HG02763 (cell line): Measurements from ENCODE around the gene CCDC174.

ENCODE experiments used
- ATAC-seq: cut with Tn5 transposase; IDR thresholded peaks from one replicate; pipeline ENCODE4 v1.9.1; 2021; ENCODE audit warnings: mild to moderate bottlenecking, moderate library complexity; ENCODE audit not compliant: unreplicated experiment

The CCDC174 gene

DNA sequence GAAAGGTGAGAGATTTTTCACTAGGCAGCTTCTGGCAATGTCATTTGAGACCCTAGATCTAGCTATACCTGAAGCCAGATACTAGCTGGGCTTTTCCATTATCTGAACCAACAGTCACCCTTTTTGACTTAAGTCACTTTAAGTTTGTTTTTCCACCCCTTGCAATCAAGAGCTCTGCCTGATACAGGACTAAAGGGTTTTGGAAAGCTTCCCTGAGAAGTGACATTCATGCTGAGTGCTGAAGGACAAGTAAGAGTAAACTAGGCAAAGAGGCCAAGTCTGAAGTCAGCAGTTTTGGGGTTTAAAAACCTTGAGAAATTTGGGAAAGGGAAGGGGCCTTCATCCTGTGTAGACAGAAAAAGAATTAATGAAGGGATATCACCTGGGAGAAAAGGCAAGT, 27.1 kb upstream of the CCDC174 start:
- ATAC-seq = no peak

DNA sequence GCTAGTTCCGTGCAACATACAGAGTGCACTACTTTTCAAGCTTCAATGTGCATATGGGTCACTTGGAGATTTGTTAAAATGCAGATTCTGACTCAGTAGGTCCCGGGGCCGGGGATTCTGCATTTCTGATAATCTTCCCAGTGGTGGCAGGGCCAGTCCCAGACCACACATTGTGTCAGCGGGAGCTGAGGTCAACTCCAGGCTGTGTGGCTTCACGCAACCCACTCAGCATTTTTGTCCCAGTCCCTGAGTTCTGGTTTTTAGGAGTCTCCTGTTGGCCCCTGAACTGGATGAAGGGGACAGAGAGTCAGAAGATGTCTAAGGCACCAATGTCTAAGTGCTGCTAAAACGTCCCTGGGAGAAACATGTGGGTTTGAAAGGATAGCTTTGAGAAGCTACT, 26.1 kb upstream of the CCDC174 start:
- no peak for ATAC-seq

DNA sequence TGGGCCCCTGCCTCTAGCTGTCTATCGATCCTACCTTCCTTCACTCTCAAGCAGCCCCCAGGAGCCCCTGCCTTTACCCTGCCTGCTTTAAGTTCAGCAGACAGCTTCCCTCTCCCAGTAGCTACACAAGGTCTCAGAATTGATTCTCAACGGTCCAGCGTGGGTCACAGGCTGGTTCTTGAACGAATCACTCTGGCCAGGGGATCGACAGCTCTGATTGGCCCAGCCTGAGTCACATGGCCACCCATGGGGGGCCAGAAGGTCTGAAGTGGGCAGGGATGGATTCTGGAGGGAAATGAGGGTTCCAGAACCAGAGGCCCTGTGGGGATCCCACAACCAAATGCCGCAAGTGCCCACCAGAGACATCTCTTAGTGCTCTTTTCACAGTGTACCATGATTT, 23.7 kb upstream of the CCDC174 start:
- ATAC-seq = no peak

DNA sequence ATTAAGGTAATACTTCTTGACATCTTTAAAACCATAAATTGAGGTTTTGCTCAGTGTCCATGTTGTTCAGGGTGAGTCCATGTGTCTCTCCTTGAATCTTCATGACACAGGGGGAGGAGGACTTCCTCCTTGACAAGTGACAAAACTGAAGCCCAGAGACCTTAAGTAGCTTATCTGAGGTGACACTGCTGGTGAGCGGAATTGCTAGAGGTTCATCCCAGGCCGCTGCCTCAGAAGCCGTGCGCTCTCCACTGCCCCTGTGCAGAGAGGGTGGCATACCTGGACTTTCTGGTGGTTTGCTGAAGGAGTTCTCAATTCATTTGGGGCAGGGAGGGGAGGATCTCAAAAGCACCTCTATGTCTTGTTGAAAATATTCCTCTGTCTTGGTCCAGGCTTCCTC, 23.2 kb upstream of the CCDC174 start:
- ATAC-seq = no peak

DNA sequence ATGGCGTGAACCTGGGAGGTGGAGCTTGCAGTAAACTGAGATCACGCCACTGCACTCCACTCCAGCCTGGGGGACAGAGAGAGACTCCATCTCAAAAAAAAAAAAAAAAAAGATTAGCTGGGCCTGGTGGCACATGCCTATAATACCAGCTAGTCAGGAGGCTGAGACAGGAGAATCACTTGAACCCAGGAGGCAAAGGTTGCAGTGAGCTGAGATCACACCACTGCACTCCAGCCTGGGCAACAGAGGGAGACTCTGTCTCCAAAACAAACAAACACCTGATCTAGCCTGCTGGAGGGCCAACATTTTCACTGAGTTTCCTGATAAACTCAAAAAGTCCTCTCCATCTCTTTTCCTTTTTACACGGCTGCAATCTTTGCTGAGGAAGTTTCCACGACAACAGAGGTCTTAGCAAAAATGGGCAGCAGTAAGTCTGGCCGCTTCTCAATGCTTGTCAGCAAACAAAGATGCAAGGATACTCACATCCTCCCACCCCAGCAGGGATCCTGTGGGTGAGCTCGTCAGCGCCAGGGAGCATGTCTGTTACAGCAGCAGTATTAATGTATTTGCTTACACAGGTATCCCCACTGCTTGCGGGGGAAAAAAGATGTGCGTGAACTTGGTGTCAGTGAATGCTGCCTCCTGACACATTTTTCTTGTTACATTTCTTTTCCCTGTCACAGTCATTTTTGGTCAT, 21.0 kb upstream of the CCDC174 start:
- no peak for ATAC-seq

DNA sequence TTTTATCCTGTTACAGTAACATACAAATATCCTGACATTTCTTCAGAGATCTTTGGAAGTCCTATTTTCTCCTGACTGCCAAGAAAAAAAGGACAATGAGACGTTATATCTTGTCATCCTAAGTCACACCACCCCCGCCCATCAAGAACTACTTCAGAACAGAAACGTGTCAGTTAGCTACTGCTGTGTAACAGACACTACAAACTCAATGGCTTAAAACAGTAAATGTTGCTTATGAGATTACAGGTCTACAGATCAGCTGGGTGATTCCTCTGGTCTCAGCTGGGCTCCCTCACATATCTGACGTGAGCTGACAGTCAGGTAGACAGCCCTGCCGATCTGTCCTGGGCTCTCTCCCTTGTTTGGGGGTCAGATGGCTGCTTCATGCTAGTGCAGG, 20.5 kb upstream of the CCDC174 start:
- no peak for ATAC-seq

DNA sequence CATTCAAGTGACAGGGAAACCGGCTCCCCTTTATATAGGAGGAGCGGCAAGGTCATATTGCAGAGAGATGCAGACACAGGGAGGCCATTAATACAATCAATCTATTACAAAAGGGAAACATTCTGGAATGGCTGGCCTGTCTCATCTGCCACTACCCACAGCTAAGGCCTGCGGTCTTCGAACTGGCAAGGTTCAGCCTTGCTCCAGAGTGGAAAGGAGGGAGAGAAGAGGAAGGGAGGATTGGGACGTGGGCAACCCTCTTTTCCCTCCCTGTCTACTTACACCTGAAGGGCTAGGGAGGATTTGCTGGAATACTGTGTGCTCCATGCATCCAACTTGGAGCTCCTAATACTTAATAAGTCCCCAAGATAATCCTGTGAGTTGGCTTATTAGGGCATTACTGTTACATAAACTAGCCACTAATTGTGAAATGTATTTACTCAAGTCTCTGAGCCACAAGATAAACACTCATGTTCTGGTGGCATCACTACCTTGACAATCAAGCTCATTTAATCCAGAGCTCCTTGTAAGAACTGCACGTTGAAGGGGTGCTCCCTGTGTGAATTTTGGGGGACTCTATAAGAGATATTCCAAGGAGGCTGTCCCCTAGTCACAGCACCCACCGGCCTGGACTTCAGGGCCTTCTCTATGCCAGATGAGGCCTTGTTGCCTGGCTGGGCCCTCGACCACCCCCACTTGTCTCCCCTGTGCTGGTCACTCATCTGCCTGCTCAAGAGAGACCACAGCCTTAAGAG, 19.7 kb upstream of the CCDC174 start:
- no peak for ATAC-seq

DNA sequence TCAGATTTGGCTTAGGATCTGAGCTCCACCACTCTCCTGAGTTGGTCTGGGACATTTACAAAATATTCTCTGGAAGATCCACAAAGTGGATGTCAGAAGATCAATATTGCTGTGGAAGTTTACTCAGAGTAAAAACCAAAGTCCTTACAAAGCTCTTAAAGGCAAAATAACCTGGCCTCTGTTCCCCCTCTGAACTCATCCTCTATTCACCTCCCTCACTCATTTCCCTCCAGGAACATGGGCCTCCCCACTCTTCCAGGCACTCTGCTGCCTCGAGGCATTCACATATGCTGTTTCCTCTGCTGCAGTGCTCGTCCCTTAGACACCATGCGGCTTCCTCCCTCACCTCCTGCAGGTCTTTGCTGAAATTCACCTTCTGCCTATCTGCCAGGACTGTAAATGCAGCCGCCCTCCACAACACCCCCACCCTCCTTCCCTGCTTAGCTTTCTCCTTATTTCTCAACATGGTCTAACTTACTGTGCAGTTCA, 19.1 kb upstream of the CCDC174 start:
- ATAC-seq = no peak

DNA sequence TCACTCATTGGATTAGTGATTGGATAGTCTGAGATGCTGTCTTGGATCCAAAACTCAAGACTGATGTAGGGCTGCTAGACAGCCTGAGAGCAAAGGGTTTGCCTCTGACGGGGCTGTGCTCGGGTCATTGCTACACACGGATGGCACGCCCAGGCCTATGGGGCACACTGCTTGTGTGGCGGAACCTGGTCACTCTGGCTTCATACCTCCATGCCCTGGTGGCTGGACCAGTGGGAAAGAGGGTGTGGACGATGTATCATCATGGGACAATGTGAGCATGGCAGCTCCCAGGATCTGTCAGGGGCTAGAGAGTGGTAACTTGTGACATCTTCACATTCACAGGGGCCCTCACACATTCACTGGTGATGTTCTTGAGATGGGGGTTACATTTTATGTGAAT, 18.1 kb upstream of the CCDC174 start:
- ATAC-seq = no peak

DNA sequence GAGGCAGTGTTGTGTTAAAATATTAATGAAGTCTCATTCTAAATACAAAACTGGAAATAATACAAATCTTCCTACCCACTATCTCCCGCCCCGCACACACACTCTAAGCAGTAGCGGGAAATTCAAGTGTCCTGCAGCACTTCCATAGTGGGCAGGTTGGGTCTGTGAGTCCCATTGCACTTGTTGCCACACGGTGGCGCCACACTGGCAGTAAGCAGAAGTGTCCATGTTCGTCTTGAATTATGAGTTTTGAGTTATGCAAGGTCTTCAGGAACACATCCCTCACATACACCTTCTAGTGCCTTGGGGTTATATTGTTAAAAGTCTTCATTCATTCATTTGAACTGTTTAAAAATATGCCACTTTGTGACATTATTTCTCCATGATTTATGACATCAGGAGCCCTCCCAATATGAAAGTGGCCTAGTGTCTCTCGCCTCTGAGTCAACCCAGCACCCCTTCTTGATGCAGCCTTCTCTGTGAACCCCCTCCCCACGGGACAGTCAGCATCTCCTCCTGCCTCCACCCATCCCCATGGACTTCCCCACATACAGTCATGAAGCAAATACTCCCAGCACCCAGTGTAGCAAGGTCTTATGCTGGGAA, 17.6 kb upstream of the CCDC174 start:
- no peak for ATAC-seq

DNA sequence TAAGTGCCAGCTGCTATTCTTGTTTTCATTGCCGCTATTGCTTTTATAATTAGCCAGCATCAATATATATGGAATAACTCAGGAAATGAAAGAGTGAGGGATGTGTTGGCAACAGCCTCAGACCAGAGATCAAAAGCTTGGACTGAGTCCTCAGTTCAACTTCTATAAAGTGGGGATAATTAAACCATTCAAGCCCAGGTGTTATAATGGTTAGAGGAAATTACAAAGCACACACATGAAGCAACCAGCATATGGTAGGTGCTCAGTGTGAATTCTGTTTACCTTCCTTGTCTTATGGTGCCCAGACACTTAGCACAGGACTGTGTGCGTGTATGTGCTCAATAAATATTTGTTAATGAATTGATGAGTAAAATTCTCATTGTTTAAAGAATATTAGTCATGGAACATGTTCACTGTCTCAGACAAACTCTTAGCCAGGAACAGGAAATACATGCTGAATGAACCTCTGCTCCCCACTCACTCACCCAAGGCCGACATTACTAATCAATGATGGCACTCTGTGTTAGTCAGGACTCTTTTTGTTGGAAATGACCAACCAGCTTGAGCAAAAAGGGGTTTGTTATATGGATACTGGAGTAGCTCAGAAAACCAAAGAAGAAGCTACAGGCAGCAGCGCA, 16.7 kb upstream of the CCDC174 start:
- ATAC-seq = no peak

DNA sequence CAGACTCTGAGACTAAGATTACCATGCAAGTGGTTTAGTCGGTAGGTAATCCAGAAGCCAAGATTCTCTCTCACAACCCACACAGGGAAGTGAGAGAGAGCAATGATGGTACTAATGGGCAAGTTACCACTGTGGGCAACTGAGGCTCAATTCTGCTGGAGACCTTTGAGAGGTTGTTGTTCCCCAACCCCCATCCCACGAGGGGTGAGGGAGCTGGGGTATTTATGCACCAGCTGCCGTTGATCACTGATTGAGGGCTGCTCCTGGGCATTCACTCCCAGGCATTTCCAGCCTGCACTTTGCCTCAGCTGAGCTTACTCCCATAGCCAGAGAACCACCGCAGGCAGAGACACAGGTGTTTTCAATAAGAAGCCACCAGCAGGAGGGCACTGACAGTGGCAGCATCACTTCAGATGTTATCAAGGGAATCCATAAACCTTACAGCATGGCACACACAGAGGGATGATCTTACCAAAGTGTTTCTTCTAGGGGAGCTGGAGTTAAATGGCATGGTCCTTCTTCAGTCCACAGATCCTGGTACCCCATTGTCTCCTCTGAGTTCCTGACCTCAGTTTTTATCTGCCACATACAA, 15.0 kb upstream of the CCDC174 start:
- ATAC-seq = no peak

DNA sequence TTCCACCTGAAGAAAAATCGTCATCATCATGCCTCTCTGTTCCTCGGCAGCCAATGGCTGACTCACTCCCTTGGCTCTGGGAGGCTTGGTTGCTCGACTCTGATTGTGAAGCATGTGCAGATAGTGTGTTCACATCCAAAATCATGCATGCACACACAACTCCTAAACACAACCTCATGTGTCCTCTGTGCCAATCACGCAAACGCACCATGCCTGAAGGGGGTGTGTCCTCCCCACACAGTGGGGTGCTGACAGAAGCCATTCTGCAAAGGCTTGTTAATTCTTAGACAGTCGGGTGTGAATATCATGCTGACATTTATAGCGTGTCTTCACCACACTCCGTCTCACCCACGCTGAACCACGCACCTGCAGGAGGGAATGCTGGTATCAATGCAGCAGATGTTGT, 11.4 kb upstream of the CCDC174 start:
- ATAC-seq = no peak

DNA sequence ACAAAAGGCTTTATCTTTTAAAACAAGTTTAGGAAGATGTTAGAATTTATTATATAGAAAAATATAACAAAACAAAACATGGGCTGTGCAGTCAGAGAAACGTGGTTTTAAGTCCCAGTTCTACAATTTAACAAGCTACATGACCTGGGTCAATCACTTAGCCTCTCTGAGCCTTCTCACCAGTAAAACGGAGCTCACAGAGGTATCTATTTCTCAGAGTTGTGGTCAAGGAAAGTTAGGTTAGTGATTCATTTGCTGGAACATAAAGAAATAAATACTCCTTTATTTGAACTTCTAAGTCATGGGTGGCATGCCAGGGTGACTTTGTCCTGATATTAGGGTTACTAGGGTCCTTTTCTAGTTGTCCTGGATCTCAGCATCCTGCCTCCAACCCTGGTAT, 10.8 kb upstream of the CCDC174 start:
- ATAC-seq = no peak

DNA sequence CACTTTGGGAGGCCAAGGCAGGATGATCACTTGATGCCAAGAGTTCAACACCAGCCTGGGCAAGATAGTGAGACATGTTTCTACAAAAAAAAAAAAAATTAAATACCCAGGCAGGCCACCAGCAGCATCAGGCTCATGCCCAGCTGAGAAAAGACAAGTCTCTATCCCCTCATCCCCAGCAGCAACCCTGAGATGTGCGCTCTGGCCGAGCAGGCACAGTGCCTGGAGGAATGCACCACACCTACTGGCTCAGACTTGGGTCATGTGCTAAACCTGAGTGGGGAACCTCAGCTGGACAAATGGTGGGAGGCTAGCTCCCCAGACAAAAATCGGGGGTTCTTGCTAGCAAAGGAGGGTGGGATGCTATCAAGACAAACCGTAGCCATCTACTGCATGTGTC, 10.2 kb upstream of the CCDC174 start:
- no peak for ATAC-seq

DNA sequence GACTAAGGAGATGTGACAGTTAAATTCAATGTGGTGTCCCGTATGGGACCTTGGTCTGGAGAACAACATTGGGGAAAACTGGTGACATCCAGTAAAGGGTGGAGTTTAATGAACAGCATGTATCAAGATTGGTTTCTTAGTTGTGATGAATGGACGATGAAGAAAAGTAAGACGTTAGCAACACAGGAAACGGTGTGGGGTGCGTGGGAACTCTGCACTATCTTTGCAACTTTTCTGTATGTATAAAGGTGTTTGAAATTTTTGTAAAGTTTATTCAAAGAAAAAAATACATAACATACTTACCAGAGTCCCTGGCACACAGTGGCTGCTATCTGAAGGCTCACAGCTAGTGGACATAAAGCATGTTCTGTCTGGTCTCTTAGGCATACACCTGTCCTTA, 6.1 kb upstream of the CCDC174 start:
- ATAC-seq = no peak

DNA sequence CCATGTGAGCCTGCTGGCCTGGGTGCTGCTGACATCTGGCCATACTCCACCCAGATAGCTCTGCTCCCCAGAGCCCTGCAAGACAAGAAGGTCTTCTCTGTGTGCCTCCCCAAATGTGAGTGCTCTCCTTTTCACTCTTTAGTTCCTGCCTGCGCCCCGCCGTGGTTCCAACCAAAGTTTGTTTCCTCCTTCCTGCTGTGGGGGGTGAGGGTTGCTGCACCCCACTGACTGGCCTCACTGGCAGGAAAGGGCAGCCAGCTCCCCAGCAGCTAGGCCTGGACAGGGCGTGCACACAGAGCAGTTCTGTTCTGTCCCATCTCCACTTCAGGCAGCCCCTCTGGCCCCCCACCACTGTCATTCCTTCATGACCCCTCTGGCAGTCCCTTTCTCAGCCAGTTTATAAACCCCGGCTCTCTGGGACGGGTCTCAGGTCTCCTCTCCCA, 5.4 kb upstream of the CCDC174 start:
- no peak for ATAC-seq

DNA sequence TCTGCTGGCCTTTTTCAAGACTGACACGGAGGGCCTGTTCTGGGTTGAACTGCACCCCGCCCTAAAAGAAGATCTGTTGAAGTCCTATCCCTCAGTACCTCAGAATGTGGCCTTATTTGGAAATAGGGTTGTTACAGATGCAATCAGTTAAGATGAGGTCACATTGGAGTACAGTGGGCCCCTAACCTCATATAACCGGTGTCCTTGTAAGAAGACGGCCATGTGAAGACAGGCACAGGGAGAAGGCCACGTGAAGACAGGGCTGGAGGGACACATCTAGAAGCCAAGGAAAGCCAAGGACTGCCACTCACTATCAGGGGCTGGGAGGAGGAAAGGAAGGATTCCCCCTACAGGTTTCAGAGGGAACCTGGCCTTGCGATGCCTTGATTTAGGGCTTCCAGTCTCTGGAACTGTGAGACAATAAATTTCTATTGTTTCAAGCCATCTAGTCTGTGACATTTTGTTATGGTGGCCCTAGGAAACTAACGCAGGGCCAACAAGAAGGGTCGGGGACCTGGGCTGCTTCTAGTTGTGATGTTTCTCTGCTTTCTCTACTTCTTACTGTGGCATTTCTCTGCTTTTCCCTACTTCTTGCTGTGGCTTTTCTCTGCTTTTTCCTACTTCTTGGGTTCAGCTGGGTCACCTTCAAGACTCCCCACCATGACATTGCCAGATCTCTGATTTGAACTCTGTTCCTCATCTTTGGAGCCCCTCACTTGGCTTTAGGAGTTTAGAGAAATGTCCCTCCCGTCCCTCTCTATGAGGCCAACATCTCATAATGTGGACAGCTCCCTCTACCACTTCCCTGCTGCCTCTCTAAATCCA, 4.8 kb upstream of the CCDC174 start:
- ATAC-seq = no peak

DNA sequence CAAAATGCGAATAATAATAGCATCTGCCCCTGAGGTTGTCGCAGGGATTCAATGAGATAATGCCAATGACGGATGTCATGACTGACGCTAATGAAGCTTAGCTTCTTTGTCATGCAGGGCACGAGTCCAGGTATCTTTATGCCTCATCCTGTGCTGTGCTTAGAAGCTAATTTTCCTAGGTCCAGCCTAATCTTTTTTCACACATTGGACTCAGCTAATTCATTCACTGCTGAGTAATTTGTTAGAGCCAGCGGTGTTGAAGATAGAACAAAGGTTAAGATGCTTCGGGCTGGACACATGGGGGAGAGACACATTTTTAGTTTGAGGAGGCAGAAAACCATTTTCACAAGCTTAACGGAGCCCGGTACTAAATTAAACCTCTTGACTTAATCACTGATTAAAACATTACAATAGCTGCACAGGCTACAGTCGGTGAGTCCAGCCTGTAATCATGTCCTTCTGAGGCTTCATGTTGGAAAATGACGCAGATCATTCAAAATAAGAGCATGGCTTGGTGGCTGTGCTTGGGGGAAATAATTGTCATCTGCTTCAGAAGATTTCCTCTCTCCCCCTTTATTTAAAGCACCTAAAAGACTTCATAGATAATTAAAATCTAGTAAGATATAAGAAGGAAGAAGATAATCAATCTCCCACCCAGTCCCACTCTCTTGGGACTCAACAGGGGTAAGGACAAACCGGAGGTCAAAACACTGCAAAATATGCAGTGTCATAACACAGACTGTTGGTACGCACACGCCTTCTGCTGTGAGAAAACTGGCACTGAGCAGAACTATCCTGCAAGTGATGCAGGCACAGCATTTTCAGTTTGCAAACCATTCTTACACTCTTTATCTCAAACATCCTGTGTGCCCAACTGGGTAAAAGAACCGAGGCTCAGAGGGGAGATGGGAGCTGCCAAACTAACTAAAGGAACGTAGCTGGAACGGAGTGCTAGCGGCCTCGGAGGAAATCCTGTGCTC, 3.3 kb upstream of the CCDC174 start:
- ATAC-seq = no peak
